ENCODE results near the gene TM2D3.

GRCh38 chr15:101597360-101597928, 54.7 kb downstream of the TM2D3 start:
- no peak for TF ChIP-seq CSRNP3 (CRISPR knock-in tag; IDR thresholded peaks at IDR 0.05)
- TF ChIP-seq TSHZ2 (CRISPR knock-in tag; IDR thresholded peaks at IDR 0.05), result no peak
